Tibial nerve (tissue), 4 donors: ENCODE measurements around the gene SUGCT. TPM values are rescaled to one million over a fixed set of nuclear protein-coding genes. Genes with fewer than 3 reads are reported as not detected.

Experiments
- DNase-seq, 2 donors: peaks; one replicate each; pipeline ENCODE4 v3.0.0-alpha.2; 2019; ENCODE audit warnings: low spot score in 2 of 2
- H3K27ac ChIP-seq, 4 donors: fragments of 200-600 bp; sonication (generic) in 3 of 4; one replicate each; pipeline ENCODE4 v1.5.1; 2017 to 2019; ENCODE audit warnings: mild to moderate bottlenecking in 1 of 4
- H3K27me3 ChIP-seq, 2 donors: fragments of 200-600 bp; sonication (generic) in 1 of 2; one replicate each; pipeline versions ENCODE4 v1.5.1 to v1.6.0; 2017 to 2019
- H3K36me3 ChIP-seq, 3 donors: fragments of 200-600 bp; sonication (generic); one replicate each; pipeline ENCODE4 v1.5.1; 2018 to 2019
- H3K4me1 ChIP-seq, 4 donors: fragments of 200-600 bp; sonication (generic) in 3 of 4; one replicate each; pipeline ENCODE4 v1.5.1; 2017 to 2019
- H3K4me3 ChIP-seq, 4 donors: fragments of 200-600 bp; sonication (generic) in 3 of 4; one replicate each; pipeline ENCODE4 v1.5.1; 2017 to 2019; ENCODE audit warnings: mild to moderate bottlenecking in 1 of 4, moderate library complexity in 1 of 4
- H3K9me3 ChIP-seq, 4 donors: fragments of 200-600 bp; sonication (generic) in 3 of 4; one replicate each; pipeline ENCODE4 v1.5.1; 2017 to 2019
- EP300 ChIP-seq, 2 donors: sonication (generic); formaldehyde crosslinking; IDR thresholded peaks; one replicate each; pipeline ENCODE4 v1.6.1; 2017; ENCODE audit warnings: antibody characterized with exemption in 2 of 2, mild to moderate bottlenecking in 1 of 2
- POLR2A ChIP-seq, 2 donors: fragments of 450-650 bp; IDR thresholded peaks; one replicate each; pipeline ENCODE4 v1.6.1; 2017; ENCODE audit warnings: antibody characterized with exemption in 2 of 2, mild to moderate bottlenecking in 2 of 2, moderate library complexity in 2 of 2
- WGBS, 2 donors: methylation state at CpG; one replicate each; pipeline ENCODE4 v1.1.5; 2018; 5-methylcytosine and 5-hydroxymethylcytosine counted together
- total RNA-seq, 4 donors: library from RNA; depleted of rRNA; stranded (reverse); fragments of >200 nt; gene quantifications; one replicate each; pipeline ENCODE4 v1.1.0, GENCODE V29; 2016
- TF ChIP-seq, protein P1 (sequence below), 5 experiments: fragments of 200-600 bp in 3 of 5; fragments of 450-650 bp in 2 of 5; sonication (generic) in 3 of 5; IDR thresholded peaks; one replicate each; pipeline ENCODE4 v1.5.1; 2016 to 2019; ENCODE audit warnings: antibody characterized with exemption in 5 of 5, mild to moderate bottlenecking in 3 of 5, moderate library complexity in 2 of 5

SUGCT gene
- total RNA-seq, 4 donors from 2014 or later = 2.7 to 20.8 (median 6.2) TPM

DNA sequence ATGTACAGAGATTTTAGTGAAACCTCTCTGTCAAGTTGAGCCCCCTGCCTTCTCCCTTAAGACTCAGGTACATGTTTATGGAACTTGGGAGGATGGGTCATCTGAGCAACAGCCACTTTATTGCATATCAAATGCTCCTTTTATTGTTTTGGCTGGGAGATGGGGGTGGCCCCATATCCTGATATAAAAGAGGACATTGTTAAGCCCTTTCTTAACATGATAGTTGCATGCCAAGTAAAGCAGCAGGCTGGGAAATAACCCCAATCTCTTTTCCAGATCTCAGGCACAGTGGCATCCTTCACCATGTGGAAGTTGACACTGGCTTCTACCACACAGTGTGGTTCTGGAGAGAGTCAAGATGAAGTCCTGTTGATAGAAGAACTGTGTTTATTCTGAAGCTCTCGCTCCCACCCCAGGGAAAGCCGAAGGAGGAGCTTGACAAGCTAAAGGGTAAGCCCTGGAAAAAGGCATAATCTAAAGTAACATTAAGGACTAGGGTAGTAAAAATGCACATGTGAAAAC lies 746.7 kb downstream of the SUGCT start:
- H3K36me3 ChIP-seq = no peaks in the 10 kb centered on the region
- H3K9me3 ChIP-seq = no peaks in the 10 kb centered on the region
- WGBS, 2 donors = 74 to 93% methylated on average over 2 of the region's 2 CpGs
- no peak for DNase-seq
- no peaks in the 10 kb centered on the region for H3K27me3 ChIP-seq
- no peak overlapping the region for H3K27ac ChIP-seq
- H3K4me1 ChIP-seq = peaks cover 0 to 3% (median 0%) of the 10 kb centered on the region in 4 donors
- no peak for TF ChIP-seq POLR2A (IDR thresholded peaks at IDR 0.05)
- TF ChIP-seq, protein P1, sequence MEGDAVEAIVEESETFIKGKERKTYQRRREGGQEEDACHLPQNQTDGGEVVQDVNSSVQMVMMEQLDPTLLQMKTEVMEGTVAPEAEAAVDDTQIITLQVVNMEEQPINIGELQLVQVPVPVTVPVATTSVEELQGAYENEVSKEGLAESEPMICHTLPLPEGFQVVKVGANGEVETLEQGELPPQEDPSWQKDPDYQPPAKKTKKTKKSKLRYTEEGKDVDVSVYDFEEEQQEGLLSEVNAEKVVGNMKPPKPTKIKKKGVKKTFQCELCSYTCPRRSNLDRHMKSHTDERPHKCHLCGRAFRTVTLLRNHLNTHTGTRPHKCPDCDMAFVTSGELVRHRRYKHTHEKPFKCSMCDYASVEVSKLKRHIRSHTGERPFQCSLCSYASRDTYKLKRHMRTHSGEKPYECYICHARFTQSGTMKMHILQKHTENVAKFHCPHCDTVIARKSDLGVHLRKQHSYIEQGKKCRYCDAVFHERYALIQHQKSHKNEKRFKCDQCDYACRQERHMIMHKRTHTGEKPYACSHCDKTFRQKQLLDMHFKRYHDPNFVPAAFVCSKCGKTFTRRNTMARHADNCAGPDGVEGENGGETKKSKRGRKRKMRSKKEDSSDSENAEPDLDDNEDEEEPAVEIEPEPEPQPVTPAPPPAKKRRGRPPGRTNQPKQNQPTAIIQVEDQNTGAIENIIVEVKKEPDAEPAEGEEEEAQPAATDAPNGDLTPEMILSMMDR (IDR thresholded peaks at IDR 0.05) = no peak
- no peak for TF ChIP-seq EP300 (IDR thresholded peaks at IDR 0.05)
- no peak overlapping the region for H3K4me3 ChIP-seq

DNA sequence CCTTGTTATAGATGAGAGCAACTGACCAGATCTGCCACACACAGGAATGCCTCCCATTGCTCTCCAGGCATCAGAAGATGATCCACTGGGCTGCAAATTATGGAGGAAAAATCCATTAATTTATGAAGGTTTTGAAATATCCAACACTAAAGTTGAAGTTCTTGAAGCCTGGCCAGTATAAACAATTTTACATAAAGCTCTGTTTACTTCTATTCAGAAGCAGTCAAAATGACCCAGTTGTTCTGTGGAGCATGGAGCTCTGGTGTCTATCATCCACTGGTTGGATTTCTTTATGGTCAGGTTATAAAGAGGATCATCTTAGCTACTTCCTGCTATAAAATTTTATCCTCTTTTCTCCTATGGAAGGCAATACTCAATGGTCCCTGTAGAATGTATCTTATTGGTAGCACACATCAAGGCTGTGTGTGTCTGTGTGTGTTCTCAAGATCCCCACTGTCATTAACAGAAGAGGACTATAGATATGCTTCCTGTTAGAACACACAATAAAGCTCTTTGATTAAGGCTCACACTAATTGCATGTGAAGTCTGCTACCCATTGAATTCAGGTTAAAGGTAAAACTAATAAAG lies 747.4 kb downstream of the SUGCT start:
- Histone ChIP-seq H3K27ac (peak overlapping the region in 1 of 4 donors; percentile 10), H3K9me3 (no peaks in the 10 kb centered on the region), H3K4me3 (no peak overlapping the region), H3K4me1 (peaks cover 0 to 3% (median 0%) of the 10 kb centered on the region in 4 donors), H3K36me3 (no peaks in the 10 kb centered on the region), H3K27me3 (no peaks in the 10 kb centered on the region)
- DNase-seq = no peak
- TF ChIP-seq, protein P1 (IDR thresholded peaks at IDR 0.05) = no peak
- TF ChIP-seq POLR2A (IDR thresholded peaks at IDR 0.05) (no peak), EP300 (IDR thresholded peaks at IDR 0.05) (no peak)

GRCh38 chr7:40883826-40884225 lies 749.0 kb downstream of the SUGCT start:
- peaks cover 0 to 3% (median 0%) of the 10 kb centered on the region in 4 donors for H3K4me1 ChIP-seq
- DNase-seq = no peak
- TF ChIP-seq, protein P1 (IDR thresholded peaks at IDR 0.05) = no peak
- no peak for TF ChIP-seq EP300 (IDR thresholded peaks at IDR 0.05)
- TF ChIP-seq POLR2A (IDR thresholded peaks at IDR 0.05) = no peak
- H3K27ac ChIP-seq = peak overlapping the region in 1 of 4 donors; percentile 11
- H3K27me3 ChIP-seq = no peaks in the 10 kb centered on the region
- no peaks in the 10 kb centered on the region for H3K9me3 ChIP-seq
- no peaks in the 10 kb centered on the region for H3K36me3 ChIP-seq
- no peak overlapping the region for H3K4me3 ChIP-seq

- H3K27ac ChIP-seq = peak overlapping the region in 1 of 4 donors; percentile 11
- peaks cover 0 to 3% (median 0%) of the 10 kb centered on the region in 4 donors for H3K4me1 ChIP-seq
- H3K27me3 ChIP-seq = no peaks in the 10 kb centered on the region
- no peak for DNase-seq
- 93 to 96% methylated on average over 3 of the region's 3 CpGs for WGBS, 2 donors
- no peak overlapping the region for H3K4me3 ChIP-seq
- H3K9me3 ChIP-seq = no peaks in the 10 kb centered on the region
- TF ChIP-seq POLR2A (IDR thresholded peaks at IDR 0.05) = no peak
- TF ChIP-seq, protein P1 (IDR thresholded peaks at IDR 0.05) = no peak
- no peak for TF ChIP-seq EP300 (IDR thresholded peaks at IDR 0.05)
- no peaks in the 10 kb centered on the region for H3K36me3 ChIP-seq
Observed at GRCh38 chr7:40884241-40884640, 749.4 kb downstream of the SUGCT start.

- Histone ChIP-seq H3K4me3 (no peak overlapping the region), H3K36me3 (no peaks in the 10 kb centered on the region), H3K4me1 (peaks cover 0 to 3% (median 0%) of the 10 kb centered on the region in 4 donors), H3K9me3 (peaks cover 0 to 7% (median 0%) of the 10 kb centered on the region in 4 donors), H3K27me3 (no peaks in the 10 kb centered on the region), H3K27ac (no peak overlapping the region)
- no peak for TF ChIP-seq POLR2A (IDR thresholded peaks at IDR 0.05)
- TF ChIP-seq EP300 (IDR thresholded peaks at IDR 0.05) = no peak
- TF ChIP-seq, protein P1 (IDR thresholded peaks at IDR 0.05) = no peak
- 26 to 33% methylated on average over 2 of the region's 2 CpGs for WGBS, 2 donors
- DNase-seq = no peak
Observed at GRCh38 chr7:40885503-40885902, 750.7 kb downstream of the SUGCT start.
